Measurements from ENCODE around the gene HLA-DQB1.

DNA sequence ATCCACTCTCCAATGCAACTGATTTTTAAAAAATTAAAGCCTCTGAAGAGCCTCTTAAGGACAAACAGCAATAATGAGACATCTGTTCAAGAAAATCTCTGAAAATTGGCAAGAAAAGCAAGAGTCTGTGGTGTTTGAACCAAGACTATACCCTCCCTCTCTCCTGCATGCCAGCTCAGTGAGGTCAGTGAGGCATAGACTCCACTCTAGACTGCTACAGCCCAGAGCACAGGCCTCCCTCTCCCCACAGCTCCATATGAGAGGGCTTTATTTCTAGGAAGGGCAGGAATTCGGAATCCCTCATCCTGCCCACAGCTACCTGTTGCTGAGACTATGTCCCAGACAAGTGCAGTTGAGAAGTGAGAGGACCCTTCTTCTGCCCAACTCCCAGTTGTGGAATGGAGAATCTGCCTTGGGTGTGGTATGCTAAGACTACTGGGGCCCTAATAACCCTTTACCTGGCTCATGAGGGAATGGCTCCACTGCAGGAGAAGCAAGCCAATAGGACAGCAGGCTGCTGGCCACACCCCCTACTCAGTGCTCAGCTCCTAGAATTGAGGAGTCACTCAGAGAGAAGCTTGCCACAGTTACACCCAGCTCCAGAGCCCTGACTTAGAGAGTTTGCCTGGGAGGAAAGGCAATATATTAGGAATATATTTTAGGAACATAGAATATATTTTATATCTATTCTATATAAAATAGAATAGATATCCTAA, 51.9 kb downstream of the HLA-DQB1 start:
- TF ChIP-seq ZNF274 (IDR thresholded peaks at IDR 0.05; ENCODE audit: low read depth, low read length) (no peak), YY1 (IDR thresholded peaks at IDR 0.05; ENCODE audit: insufficient read depth, insufficient read length) (no peak)
